GM12891 (cell line): ENCODE measurements around the gene CATSPERZ.

Source experiments
- DNase-seq: peaks from one replicate; pipeline ENCODE4 v3.0.0; 2011; ENCODE audit warnings: low spot score; ENCODE audit not compliant: insufficient read length
- FAIRE-seq: peaks from 2 replicates; lab custom pipeline; 2011; peaks lifted over from hg19 to GRCh38; lab: Jason Lieb, UNC
- PAX5 ChIP-seq: IDR thresholded peaks from 2 replicates; pipeline ENCODE4 v1.6.1; 2011; ENCODE audit warnings: low read length, moderate library complexity, mild to moderate bottlenecking; ENCODE audit not compliant: insufficient read depth, severe bottlenecking
- POLR2A ChIP-seq: IDR thresholded peaks from 2 replicates; pipeline ENCODE4 v1.6.1; 2011; ENCODE audit warnings: low read depth, low read length, control low read depth
- POLR2AphosphoS5 ChIP-seq: IDR thresholded peaks from 2 replicates; pipeline ENCODE4 v1.6.1; 2011; ENCODE audit warnings: low read depth, low read length, control low read depth
- POU2F2 ChIP-seq: IDR thresholded peaks from 2 replicates; pipeline ENCODE4 v1.6.1; 2011; ENCODE audit warnings: low read depth, mild to moderate bottlenecking, control low read depth, low read length, moderate library complexity
- SPI1 ChIP-seq: IDR thresholded peaks from 2 replicates; pipeline ENCODE4 v1.6.1; 2011; ENCODE audit warnings: low read depth, low read length, control low read depth
- TAF1 ChIP-seq: IDR thresholded peaks from 2 replicates; pipeline ENCODE4 v1.6.1; 2011; ENCODE audit warnings: low read depth, low read length, control low read depth

The CATSPERZ gene

DNA sequence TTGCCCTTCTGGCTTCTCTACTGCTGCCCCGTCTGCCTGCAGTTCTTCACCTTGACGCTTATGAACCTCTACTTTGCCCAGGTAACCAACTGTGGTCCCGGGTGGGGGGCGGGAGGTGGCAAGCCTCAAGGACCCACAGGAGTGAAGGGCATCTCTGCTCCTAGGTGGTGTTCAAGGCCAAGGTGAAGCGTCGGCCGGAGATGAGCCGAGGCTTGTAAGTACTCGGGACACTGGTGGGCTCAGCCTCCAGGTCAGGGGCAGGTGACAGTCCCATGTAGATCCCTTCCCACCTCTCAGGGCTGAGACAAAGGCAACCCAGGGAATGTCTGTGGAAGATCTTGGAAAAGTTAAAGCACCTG lies 13.4 kb upstream of the CATSPERZ start:
- no peak for TF ChIP-seq POLR2AphosphoS5
- no peak for DNase-seq
- FAIRE-seq: no peak

DNA sequence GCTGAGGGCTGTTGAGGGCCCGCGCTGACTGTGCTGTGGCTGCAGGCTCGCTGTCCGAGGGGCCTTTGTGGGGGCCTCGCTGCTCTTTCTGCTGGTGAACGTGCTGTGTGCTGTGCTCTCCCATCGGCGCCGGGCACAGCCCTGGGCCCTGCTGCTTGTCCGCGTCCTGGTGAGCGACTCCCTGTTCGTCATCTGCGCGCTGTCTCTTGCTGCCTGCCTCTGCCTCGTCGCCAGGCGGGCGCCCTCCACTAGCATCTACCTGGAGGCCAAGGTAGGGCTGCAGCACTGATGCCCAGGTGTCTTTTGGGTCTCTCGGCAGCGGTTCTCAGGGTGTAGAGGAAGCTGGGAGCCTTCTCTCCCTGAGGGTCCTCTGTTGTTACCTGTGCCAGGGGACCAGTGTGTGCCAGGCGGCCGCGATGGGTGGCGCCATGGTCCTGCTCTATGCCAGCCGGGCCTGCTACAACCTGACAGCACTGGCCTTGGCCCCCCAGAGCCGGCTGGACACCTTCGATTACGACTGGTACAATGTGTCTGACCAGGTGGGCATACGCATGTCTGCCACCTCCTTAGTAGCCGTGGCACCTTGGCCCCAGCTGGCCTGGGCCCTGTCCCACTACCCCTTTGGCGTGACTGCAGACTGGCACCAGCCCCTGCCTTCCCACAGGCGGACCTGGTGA lies 12.3 kb upstream of the CATSPERZ start:
- TF ChIP-seq PAX5 (no peak), POU2F2 (no peak), SPI1 (no peak), POLR2A (no peak), TAF1 (no peak), POLR2AphosphoS5 (no peak)
- FAIRE-seq (no peak), DNase-seq (no peak)

DNA sequence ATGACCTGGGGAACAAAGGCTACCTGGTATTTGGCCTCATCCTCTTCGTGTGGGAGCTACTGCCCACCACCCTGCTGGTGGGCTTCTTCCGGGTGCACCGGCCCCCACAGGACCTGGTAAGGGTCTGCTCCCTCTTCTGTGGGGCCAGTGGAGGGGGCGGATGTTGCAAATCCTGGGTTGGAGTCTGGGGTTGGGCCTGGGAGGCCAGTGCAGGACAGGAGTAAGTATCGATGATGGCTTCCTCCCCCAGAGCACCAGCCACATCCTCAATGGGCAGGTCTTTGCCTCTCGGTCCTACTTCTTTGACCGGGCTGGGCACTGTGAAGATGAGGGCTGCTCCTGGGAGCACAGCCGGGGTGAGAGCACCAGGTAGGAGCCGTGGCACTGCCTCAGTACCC lies 11.8 kb upstream of the CATSPERZ start:
- FAIRE-seq (no peak), DNase-seq (no peak)
- TF ChIP-seq POLR2A (no peak), TAF1 (no peak), POU2F2 (no peak), SPI1 (no peak), PAX5 (no peak), POLR2AphosphoS5 (no peak)

DNA sequence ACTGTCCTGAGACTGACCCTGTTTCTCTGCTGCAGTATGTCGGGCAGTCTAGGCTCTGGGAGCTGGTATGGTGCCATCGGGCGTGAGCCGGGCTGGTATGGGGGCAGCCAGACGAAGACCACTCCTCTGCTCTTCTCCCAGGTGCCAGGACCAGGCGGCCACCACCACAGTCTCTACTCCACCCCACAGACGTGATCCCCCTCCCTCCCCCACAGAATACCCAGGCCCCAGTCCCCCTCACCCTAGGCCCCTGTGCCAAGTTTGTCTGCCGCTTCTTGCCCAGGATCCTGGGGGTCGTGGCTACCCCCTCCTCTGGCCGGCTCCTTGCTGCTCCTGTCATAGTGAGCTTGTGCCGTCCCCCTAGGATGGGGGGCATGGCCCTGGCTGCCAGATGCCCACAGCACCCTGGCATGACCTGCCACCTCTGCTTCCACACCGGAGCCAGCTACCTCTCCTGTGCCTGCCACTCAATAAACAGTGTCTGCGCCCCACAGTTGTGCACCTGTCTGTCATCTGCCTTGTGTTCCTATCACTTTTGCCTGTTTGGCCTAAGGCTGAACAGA lies 11.1 kb upstream of the CATSPERZ start:
- no peak for DNase-seq
- no peak for TF ChIP-seq PAX5
- no peak for TF ChIP-seq SPI1
- TF ChIP-seq POLR2AphosphoS5: no peak
- TF ChIP-seq POLR2A: no peak
- no peak for TF ChIP-seq TAF1
- no peak for TF ChIP-seq POU2F2
- no peak for FAIRE-seq

DNA sequence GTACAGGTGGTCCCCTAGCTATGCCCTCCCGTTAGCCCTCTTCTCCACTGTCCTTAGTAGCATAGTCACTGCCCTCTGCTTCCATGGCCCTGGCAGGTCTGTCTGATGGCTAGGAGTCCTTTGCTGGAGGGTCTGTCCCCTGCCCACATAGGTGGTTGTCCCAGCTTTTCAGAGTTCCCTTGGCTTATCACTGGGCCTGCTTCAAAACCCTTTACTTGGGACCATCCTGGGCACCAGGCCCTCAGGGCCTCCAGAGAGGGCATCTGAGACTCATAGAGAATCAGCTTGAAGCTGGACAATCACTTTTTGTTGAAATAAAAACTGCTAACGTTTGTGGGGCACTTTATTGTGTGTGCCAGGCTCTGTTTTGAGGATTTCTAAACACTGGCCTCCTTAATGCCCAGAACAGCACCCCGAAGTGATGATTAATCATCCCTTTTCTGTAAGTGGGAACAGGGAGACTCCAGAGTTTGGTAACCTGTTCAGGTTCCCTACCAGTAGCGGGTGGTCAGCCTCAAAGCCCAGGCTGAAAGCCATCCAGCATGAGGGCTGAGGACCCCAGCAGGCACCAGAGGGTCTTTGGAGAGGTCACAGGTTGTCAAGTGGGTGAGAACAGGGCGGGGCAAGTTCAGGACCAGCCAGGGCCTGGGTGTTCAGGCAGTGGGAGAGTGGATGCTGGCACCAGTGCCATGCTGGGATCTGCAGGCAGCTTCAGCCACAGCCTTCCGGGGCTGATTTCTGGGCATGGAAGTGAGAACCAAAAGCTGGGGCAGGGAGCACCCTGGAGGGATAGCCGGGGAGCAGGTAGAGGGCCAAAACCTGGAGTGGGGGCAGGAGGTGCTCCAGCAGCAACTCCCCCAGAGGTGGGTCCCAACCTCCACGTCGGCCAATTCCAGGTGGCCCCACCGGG lies 9.6 kb upstream of the CATSPERZ start:
- no peak for DNase-seq
- FAIRE-seq: no peak
- TF ChIP-seq TAF1: no peak
- TF ChIP-seq SPI1: no peak
- no peak for TF ChIP-seq POLR2AphosphoS5
- TF ChIP-seq POLR2A: no peak
- TF ChIP-seq PAX5: no peak
- TF ChIP-seq POU2F2: no peak

DNA sequence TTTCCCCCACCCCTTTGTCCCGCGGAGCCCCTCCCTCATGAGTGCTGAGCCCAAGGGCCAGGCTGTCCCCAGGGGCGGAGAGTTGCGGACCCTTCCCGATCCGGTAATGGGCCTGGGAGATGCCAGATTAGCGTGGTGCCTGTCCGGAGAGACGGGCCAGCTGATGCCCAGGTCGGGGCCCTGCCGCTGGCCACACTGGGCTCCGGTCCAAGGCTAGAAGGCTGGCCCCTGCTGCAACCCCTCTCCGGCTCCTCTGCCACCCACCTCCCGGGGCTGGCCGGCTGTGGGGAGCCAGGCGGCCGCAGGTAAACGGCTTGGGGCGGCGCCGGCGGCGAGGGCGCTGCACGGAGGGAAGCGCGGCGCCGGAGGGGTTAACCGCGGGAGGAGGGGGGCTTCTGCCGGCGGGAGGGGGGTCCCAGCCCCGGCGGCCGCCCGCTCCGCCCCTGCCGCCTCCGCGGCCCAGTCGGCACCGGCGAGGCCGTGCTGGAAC lies 8.9 kb upstream of the CATSPERZ start, which contains the start of gene KCNK4:
Gene KCNK4 (plus strand): TSS at position 41 of the 490 bp plus-strand sequence. CDS start 1,717 bp downstream, outside the sequence.
- TF ChIP-seq POLR2AphosphoS5: no peak
- no peak for TF ChIP-seq POU2F2
- TF ChIP-seq POLR2A: no peak
- no peak for TF ChIP-seq PAX5
- TF ChIP-seq SPI1: no peak
- TF ChIP-seq TAF1: no peak
- FAIRE-seq (no peak), DNase-seq (no peak)

DNA sequence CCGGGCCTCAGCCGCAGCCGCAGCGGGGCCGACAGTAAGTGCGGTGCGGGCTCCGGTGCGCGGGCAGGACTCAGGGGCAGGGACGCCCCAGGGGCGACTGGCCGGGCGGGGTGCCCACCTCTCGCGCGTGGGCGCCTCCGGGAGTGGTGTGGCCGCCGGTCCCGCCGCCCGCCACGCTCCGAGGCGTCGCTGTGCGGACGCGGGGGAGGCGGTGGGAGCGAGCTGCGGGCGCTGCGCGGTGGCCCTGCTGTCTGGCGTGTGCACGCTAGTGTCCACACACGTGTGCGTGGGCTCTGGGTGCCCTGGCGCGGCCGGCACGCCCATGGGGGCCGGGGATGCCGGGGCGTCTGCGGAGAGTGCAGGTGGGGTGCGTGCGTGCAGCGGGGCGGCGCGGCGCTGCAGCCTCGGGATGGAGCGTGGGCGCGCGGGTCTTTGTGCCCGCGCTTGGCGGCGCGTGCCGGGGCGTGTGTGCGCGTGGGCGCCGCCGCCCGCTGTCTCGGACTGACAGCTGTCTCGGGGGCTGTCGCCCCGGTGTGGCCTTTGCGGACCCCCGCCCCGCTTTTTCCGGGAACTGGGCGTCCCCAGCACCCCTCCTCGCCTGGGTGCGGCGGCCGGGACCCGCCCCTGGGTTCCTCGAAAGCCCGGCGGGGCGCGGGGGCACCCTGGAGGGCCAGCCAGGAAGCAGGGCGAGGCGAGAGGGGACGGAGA lies 8.3 kb upstream of the CATSPERZ start:
- DNase-seq: no peak
- FAIRE-seq: no peak
- TF ChIP-seq POU2F2: no peak

DNA sequence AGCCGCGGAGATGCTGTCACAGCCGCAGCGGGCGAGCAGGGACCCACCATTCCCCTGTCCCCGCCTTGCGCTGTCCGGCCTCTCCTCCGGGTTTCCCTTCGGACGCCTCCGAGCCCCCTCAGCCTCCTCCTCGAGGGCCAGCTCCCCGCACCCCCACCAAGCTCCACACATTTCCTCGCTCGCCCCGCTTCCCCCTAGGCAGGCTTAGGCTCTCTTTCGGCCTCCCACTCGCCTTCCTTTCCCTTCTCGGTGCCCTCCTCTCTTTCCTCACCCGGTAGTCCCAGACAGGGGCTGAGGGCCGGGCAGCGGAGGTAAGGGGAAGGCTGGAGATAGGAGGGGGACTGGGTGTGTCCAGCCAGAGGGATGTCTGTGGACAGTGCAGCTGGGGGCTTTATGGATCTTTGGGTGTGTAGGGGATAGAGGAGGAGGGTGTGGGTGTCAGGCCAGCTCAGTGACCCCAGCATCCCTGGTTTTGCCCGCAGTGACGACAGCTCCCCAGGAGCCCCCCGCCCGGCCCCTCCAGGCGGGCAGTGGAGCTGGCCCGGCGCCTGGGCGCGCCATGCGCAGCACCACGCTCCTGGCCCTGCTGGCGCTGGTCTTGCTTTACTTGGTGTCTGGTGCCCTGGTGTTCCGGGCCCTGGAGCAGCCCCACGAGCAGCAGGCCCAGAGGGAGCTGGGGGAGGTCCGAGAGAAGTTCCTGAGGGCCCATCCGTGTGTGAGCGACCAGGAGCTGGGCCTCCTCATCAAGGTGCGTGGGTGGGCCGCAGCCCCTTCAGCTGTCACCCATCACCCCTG lies 7.5 kb upstream of the CATSPERZ start:
- TF ChIP-seq PAX5 (no peak), TAF1 (no peak), POLR2A (no peak), POLR2AphosphoS5 (no peak), POU2F2 (no peak), SPI1 (no peak)
- FAIRE-seq: no peak

DNA sequence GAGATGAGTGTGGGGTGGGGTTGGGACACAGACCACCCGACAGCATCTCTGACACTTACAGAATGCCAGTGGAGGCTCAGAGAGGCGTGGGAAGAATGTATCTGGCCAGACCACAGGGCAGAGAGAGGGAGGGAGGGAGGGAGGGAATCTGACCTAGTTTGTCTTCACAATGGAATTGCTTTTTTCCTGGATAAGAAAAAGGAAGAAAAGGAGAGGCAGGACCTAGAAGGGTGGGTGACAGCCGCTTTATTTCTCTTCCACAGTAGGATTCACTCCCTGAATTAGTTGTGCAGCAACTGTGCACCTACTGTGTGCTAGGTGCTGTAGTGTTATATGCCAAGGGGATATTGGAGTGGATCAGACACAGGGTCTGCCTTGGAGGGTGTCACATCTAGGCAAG lies 5.4 kb upstream of the CATSPERZ start:
- TF ChIP-seq TAF1: no peak
- no peak for TF ChIP-seq PAX5
- TF ChIP-seq POLR2A: no peak
- TF ChIP-seq SPI1: no peak
- no peak for TF ChIP-seq POU2F2
- no peak for TF ChIP-seq POLR2AphosphoS5
- FAIRE-seq (no peak), DNase-seq (no peak)

More for the DNA sequence above, 7.5 kb upstream of the CATSPERZ start:
- no peak for DNase-seq
